HEK293 (cell line): ENCODE measurements around the gene CHMP1A.
"Not testable (repeated sequence)": the region's sequence is repeated elsewhere in the genome, so short reads cannot be mapped to it uniquely, and the experiment has no call there.

Source experiments
- CTCF ChIA-PET: fragments of 350-600 bp; formaldehyde crosslinking; extraction: SDS; loops from one replicate; lab custom pipeline; 2021; ENCODE audit warnings: antibody characterized with exemption; lab: Yijun Ruan, JAX
- POLR2A ChIA-PET: fragments of 300-600 bp; formaldehyde crosslinking; extraction: SDS; loops from one replicate; lab custom pipeline; 2020; ENCODE audit warnings: antibody characterized with exemption, inconsistent platforms; lab: Yijun Ruan, JAX
- H3K27ac ChIP-seq: fragments of 200-500 bp; sonication (Bioruptor generic); 2 replicates; pipeline ENCODE4 v1.5.1; 2014; ENCODE audit warnings: low read depth, low read length, control low read depth, inconsistent platforms; ENCODE audit errors: extremely low read depth
- H3K36me3 ChIP-seq, 2 experiments: fragments of 200-500 bp in 1 of 2; sonication (Bioruptor generic) in 1 of 2; 1 replicate in 1 of 2; 2 replicates in 1 of 2; pipeline ENCODE4 v1.5.1; 2014 to 2017; ENCODE audit warnings: inconsistent platforms in 2 of 2, low read length in 2 of 2; ENCODE audit not compliant: control insufficient read depth in 2 of 2, insufficient read depth in 1 of 2
- H3K4me1 ChIP-seq: fragments of 200-500 bp; sonication (Bioruptor generic); 2 replicates; pipeline ENCODE4 v1.5.1; 2014; ENCODE audit warnings: mild to moderate bottlenecking, low read length, inconsistent platforms; ENCODE audit not compliant: control insufficient read depth, insufficient read depth
- H3K4me3 ChIP-seq: 2 replicates; pipeline ENCODE4 v1.5.1; 2011; ENCODE audit warnings: low read depth, mild to moderate bottlenecking, control low read depth, low read length, moderate library complexity
- H3K9me3 ChIP-seq: fragments of 200-500 bp; sonication (Bioruptor generic); 2 replicates; pipeline ENCODE4 v1.5.1; 2014; ENCODE audit warnings: low read depth, low read length, inconsistent platforms; ENCODE audit not compliant: control insufficient read depth, insufficient read depth
- EGR2 ChIP-seq: fragments of 450-650 bp; formaldehyde crosslinking; IDR thresholded peaks from 2 replicates; pipeline ENCODE4 v1.5.1; 2016; ENCODE audit warnings: low read depth, missing biosample characterization, missing genetic modification characterization
- GLIS2 ChIP-seq: fragments of 450-650 bp; formaldehyde crosslinking; IDR thresholded peaks from 2 replicates; pipeline ENCODE4 v1.5.1; 2016; ENCODE audit warnings: missing biosample characterization, missing genetic modification characterization
- MZF1 ChIP-seq: fragments of 450-650 bp; formaldehyde crosslinking; IDR thresholded peaks from 2 replicates; pipeline ENCODE4 v1.5.1; 2017; ENCODE audit warnings: missing biosample characterization, missing genetic modification characterization, borderline replicate concordance
- SETDB1 ChIP-seq: IDR thresholded peaks from one replicate; pipeline ENCODE4 v1.6.1; 2017; ENCODE audit warnings: mild to moderate bottlenecking, low read length, moderate library complexity, mixed read lengths; ENCODE audit not compliant: insufficient read length
- SP3 ChIP-seq: fragments of 450-650 bp; formaldehyde crosslinking; IDR thresholded peaks from 2 replicates; pipeline ENCODE4 v1.5.1; 2016; ENCODE audit warnings: missing biosample characterization, missing genetic modification characterization
- ZNF138 ChIP-seq: fragments of 450-650 bp; formaldehyde crosslinking; IDR thresholded peaks from 2 replicates; pipeline ENCODE4 v1.5.1; 2016; ENCODE audit warnings: missing biosample characterization, missing genetic modification characterization, borderline replicate concordance
- ZNF175 ChIP-seq: fragments of 450-650 bp; formaldehyde crosslinking; IDR thresholded peaks from 2 replicates; pipeline ENCODE4 v1.5.1; 2016; ENCODE audit warnings: missing biosample characterization, missing genetic modification characterization
- ZNF335 ChIP-seq: fragments of 450-650 bp; formaldehyde crosslinking; conservative IDR thresholded peaks from 2 replicates; pipeline ENCODE4 v1.5.1; 2016; ENCODE audit warnings: missing biosample characterization, missing genetic modification characterization
- ZNF404 ChIP-seq: fragments of 450-650 bp; formaldehyde crosslinking; IDR thresholded peaks from 2 replicates; pipeline ENCODE4 v1.5.1; 2017; ENCODE audit warnings: missing biosample characterization, missing genetic modification characterization
- ZNF610 ChIP-seq: fragments of 450-650 bp; formaldehyde crosslinking; IDR thresholded peaks from 2 replicates; pipeline ENCODE4 v1.5.1; 2016; ENCODE audit warnings: missing biosample characterization, missing genetic modification characterization, borderline replicate concordance
- ZNF645 ChIP-seq: fragments of 450-650 bp; formaldehyde crosslinking; IDR thresholded peaks from 2 replicates; pipeline ENCODE4; 2016; ENCODE audit warnings: missing biosample characterization, missing genetic modification characterization
- ZNF704 ChIP-seq: fragments of 450-650 bp; formaldehyde crosslinking; IDR thresholded peaks from 2 replicates; pipeline ENCODE4 v1.5.1; 2016; ENCODE audit warnings: missing biosample characterization, missing genetic modification characterization
- ZNF830 ChIP-seq: fragments of 450-650 bp; IDR thresholded peaks from 2 replicates; pipeline ENCODE4 v1.5.0; 2018; ENCODE audit warnings: missing biosample characterization, missing genetic modification characterization, low read depth, mild to moderate bottlenecking, moderate library complexity
- TF ChIP-seq, protein P1 (sequence below): IDR thresholded peaks from 2 replicates; pipeline ENCODE4 v1.6.1; 2011; ENCODE audit warnings: mild to moderate bottlenecking, low read depth, low read length, borderline replicate concordance
- TF ChIP-seq, protein P2 (sequence below): fragments of 450-650 bp; IDR thresholded peaks from 2 replicates; pipeline ENCODE4 v1.5.1; 2018; ENCODE audit warnings: missing biosample characterization, missing genetic modification characterization

The CHMP1A gene

GRCh38 chr16:89668790-89669158, 11.3 kb upstream of the CHMP1A start:
- H3K27ac ChIP-seq, result no peak overlapping the region
- TF ChIP-seq, protein P1, sequence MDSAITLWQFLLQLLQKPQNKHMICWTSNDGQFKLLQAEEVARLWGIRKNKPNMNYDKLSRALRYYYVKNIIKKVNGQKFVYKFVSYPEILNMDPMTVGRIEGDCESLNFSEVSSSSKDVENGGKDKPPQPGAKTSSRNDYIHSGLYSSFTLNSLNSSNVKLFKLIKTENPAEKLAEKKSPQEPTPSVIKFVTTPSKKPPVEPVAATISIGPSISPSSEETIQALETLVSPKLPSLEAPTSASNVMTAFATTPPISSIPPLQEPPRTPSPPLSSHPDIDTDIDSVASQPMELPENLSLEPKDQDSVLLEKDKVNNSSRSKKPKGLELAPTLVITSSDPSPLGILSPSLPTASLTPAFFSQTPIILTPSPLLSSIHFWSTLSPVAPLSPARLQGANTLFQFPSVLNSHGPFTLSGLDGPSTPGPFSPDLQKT, result no peak
- no peak for TF ChIP-seq MZF1 (tag by site-specific recombination)
- no peaks in the 10 kb centered on the region for H3K4me1 ChIP-seq
- H3K36me3 ChIP-seq, result peaks cover 0 to 13% of the 10 kb centered on the region in 2 experiments; a peak in 2 of 3 replicates
- ChIA-PET CTCF (interaction anchor here (0.7 kb wide), 2 partner anchors 13 to 666 kb away, joined by 4 read pairs; no protein-coding TSS in a partner anchor), POLR2A (no interaction called here)
- no peaks in the 10 kb centered on the region for H3K9me3 ChIP-seq
- no peak overlapping the region for H3K4me3 ChIP-seq

GRCh38 chr16:89667633-89668032, 10.1 kb upstream of the CHMP1A start:
- no peak overlapping the region for H3K27ac ChIP-seq
- CTCF ChIA-PET, result interaction anchor here (0.7 to 1.7 kb wide), 4 partner anchors 9 to 68 kb away, joined by 3 to 9 read pairs (median 4); no protein-coding TSS in a partner anchor
- POLR2A ChIA-PET, result interaction anchor here (0.8 kb wide), 1 partner anchor 102 kb away, joined by 3 read pairs; no protein-coding TSS in a partner anchor
- no peaks in the 10 kb centered on the region for H3K4me1 ChIP-seq
- H3K9me3 ChIP-seq, result no peaks in the 10 kb centered on the region
- H3K4me3 ChIP-seq, result no peak overlapping the region
- TF ChIP-seq ZNF704 (tag by site-specific recombination) (no peak), ZNF830 (tag by site-specific recombination) (no peak), ZNF404 (tag by site-specific recombination) (no peak), SP3 (no peak), ZNF610 (tag by site-specific recombination) (no peak), ZNF138 (tag by site-specific recombination) (no peak), ZNF175 (tag by site-specific recombination) (no peak), ZNF335 (tag by site-specific recombination) (no peak), EGR2 (tag by site-specific recombination) (no peak), GLIS2 (tag by site-specific recombination) (no peak), ZNF645 (no peak)
- TF ChIP-seq, protein P2, sequence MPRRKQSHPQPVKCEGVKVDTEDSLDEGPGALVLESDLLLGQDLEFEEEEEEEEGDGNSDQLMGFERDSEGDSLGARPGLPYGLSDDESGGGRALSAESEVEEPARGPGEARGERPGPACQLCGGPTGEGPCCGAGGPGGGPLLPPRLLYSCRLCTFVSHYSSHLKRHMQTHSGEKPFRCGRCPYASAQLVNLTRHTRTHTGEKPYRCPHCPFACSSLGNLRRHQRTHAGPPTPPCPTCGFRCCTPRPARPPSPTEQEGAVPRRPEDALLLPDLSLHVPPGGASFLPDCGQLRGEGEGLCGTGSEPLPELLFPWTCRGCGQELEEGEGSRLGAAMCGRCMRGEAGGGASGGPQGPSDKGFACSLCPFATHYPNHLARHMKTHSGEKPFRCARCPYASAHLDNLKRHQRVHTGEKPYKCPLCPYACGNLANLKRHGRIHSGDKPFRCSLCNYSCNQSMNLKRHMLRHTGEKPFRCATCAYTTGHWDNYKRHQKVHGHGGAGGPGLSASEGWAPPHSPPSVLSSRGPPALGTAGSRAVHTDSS (tag by site-specific recombination), result no peak
- H3K36me3 ChIP-seq, result peaks cover 6 to 24% of the 10 kb centered on the region in 2 experiments; a peak in 2 of 3 replicates

DNA sequence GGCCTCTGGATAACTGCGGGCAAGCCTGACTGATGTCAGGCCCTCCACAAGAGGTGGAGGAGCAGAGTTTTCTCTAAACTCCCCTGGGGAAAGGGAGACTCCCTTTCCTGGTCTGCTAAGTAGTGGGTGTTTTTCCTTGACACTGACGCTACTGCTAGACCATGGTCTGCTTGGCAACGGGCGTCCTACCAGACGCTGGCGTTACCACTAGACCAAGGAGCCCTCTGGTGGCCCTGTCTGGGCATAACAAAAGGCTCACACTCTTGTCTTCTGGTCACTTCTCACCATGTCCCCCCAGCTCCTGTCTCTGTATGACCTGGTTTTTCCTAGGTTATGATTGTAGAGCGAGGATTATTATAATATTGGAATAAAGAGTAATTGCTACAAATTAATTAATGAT, 9.5 kb upstream of the CHMP1A start:
- H3K4me1 ChIP-seq, H3K27ac ChIP-seq, H3K9me3 ChIP-seq, H3K4me3 ChIP-seq: not testable (repeated sequence)
- peak; percentile 83 for TF ChIP-seq SETDB1
- peaks cover 11 to 29% of the 10 kb centered on the region in 2 experiments; a peak in 2 of 3 replicates for H3K36me3 ChIP-seq
- ChIA-PET CTCF (interaction anchor here (0.7 to 1.7 kb wide), 5 partner anchors 8 to 67 kb away, joined by 3 to 9 read pairs (median 3); no protein-coding TSS in a partner anchor), POLR2A (interaction anchor here (0.6 to 0.8 kb wide), 2 partner anchors 102 to 426 kb away, joined by 3 to 4 read pairs; no protein-coding TSS in a partner anchor)
